NCI-H526 (cell line): Measurements from ENCODE around the gene SPRED2.
A peak's percentile ranks its signal among the peaks of the same experiment; 100 is the strongest.

ENCODE experiments used
- DNase-seq, 2 experiments: peaks; one replicate each; lab custom pipeline; 2025; lab: John Stamatoyannopoulos, UW

Gene SPRED2

GRCh38 chr2:65311049-65311448 lies 121.3 kb downstream of the SPRED2 start:
- no peak for DNase-seq

DNA sequence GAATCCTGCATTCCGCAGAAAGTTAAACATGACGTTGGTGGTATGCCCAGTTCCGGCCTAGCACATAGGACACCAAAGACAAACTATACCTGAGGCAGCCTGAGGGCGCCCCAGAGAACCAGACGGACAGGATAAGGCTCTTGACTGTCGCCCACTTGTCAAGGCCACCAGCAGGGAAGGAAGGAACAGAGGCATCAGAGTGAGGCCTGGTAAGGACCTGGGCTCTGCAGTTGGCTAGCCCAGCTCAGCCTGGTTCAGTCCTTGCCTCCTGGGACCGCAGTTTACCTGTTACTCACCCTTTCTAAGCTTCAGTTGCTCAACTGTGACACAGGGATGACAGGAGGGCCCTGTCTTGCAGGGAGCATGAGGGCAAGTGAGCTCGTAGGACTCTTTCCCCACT lies 122.7 kb downstream of the SPRED2 start:
- peak in 1 of 2 experiments; percentile 19 for DNase-seq

- no peak for DNase-seq
These were observed 126.5 kb downstream of the SPRED2 start for GRCh38 chr2:65305934-65306333.

GRCh38 chr2:65300761-65301711 lies 131.4 kb downstream of the SPRED2 start:
- DNase-seq: no peak

DNA sequence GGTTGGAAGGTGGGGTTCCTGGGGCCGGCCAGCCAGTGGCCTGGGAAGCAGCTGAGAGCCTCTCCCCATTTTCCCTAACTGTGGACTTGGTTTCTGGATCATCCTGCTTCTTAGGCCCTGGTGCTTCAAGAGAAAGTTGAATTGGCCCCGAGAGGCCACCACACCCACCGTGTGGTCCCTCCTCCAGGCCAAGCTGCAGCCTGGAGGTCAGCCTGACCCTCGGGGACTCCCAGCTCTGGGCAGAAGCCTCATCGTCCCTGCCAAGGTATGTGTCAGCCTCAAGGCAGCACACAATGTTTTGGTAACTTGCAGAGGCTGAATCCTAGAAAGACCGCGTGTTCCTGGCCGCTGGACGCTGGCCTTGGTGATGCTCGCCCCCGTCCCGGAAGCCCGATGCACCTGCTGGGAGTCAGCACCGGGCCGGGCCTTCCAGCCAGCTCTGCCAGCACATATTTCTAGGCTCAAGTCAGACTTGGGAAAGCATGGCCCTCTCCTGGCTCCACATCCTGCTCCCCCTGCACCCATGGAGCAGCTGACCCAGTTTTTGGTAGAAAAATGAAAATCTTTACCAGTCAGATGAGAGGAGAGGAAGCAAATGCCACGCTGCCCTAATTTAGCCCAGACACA lies 132.2 kb downstream of the SPRED2 start:
- DNase-seq: no peak

DNA sequence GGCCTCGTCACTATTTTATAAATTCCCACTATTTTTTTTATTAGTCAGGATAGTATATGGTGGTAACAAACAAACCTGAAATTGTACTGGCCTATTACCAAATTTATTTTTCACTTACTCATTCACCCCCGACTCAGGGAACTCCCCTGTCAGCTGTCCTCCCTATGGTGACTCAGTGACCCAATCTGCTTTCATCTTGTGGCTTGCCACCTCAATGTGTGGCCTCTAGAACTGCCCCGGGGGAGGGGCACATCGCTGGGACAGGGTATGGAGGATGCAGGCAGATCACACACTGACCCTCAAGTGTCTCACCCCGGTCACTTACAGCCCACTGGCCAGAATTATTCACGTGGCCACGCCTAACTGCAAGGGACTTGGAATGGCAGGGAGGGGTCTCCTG lies 133.2 kb downstream of the SPRED2 start:
- DNase-seq: no peak

GRCh38 chr2:65298089-65298488 lies 134.3 kb downstream of the SPRED2 start:
- no peak for DNase-seq

DNA sequence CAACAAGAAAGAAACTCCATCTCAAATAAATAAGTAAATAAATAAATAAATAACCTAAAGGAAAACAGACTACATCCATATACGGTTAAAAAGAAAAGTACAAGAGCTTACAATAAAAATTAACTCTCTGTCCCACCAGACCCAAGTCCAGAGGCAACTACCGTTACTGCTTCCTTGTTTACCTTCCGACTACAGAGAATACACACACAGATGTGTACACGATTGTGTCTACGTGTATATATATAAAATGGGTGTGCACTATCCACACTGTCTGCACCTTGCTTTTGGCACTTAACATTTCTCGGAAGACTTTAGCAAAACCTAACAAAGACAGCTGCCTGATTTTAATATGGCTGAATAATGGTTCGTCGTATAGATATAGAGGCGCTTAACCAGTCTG lies 134.9 kb downstream of the SPRED2 start:
- DNase-seq: no peak

DNA sequence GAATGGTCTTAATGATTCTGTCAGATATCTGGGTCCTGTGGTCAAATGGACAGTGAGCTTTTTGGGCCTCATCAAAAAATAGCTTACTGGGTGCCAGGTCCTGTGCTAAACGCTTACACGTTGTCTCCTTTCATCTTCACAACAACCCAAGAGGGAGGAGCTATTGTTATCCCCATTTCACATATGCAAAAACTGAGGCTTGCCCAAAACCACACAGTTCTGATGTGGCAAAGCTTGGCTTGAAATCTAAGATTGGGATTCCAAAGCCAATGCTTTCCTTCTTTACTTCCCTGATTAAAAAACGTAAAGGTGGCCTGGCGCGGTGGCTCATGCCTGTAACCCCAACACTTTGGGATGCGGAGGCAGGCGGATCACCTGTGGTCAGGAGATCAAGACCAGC lies 135.4 kb downstream of the SPRED2 start:
- no peak for DNase-seq

- DNase-seq: no peak
These were observed 137.7 kb downstream of the SPRED2 start for GRCh38 chr2:65294701-65295100.

DNA sequence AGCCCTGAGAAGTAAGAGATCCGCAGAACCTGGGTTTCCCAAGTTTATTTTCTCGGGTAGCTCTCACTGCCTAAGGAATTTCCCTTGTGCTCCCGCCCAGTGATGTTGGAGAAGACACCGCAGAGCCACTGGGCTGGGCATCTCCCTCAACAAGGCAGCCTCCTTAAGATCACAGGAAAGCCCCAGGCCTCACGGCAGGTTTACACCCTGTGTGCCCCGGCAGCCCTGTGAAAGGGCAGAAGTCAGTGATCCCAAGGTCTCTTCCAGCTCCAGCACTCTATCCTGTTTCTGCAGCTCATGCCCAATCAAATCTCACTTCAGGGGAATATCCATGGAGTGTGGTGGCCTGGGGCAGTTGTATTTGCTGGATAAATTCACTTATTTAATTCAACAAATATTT lies 138.3 kb downstream of the SPRED2 start:
- no peak for DNase-seq

DNA sequence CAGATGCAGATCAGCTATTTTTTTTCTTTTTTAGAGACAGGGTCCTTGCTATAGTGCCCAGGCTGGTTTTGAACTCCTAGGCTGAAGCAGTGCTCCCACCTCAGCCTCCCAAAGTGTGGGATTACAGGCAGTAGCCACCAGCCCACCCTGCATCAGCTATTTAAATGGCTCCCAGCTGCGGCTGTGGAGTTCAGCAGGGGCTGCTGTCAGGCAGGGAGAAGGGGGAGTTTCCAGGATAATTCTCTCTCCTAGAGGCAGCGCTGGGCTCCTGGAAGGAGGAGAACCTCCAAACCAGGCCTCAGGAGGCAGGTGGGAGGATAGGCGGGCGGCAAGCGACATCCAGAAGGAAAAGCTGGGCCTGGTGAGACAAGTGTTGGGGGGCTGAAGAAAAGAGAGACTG lies 139.0 kb downstream of the SPRED2 start:
- DNase-seq: no peak

DNA sequence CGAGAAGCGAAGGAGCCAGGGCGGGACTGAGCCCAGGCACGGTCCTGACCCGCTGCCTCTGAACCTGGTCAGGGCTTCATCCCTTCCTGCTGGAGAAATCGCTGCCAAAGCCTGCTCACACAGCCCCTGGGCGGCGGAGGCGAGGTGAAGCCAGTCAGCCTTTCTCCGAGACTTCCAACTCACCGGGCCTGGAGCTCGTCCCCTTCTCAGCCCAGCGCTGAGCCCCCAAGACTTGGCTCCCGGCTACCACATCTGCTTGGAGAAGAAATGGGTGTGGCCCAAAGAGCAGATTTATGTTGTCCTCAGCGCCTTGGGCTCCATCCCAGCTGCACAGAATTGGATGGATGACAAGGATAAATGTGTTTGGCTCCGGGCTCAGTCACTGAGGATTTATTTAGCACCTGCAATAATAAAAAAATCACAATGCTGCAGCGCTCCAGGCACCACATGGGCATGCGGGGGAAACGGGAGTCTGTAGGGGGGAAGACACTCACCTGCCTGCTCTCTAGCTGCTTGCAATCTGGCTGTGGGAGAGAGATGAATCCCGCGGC lies 139.9 kb downstream of the SPRED2 start:
- DNase-seq: no peak

GRCh38 chr2:65292106-65292400 lies 140.3 kb downstream of the SPRED2 start:
- no peak for DNase-seq

DNA sequence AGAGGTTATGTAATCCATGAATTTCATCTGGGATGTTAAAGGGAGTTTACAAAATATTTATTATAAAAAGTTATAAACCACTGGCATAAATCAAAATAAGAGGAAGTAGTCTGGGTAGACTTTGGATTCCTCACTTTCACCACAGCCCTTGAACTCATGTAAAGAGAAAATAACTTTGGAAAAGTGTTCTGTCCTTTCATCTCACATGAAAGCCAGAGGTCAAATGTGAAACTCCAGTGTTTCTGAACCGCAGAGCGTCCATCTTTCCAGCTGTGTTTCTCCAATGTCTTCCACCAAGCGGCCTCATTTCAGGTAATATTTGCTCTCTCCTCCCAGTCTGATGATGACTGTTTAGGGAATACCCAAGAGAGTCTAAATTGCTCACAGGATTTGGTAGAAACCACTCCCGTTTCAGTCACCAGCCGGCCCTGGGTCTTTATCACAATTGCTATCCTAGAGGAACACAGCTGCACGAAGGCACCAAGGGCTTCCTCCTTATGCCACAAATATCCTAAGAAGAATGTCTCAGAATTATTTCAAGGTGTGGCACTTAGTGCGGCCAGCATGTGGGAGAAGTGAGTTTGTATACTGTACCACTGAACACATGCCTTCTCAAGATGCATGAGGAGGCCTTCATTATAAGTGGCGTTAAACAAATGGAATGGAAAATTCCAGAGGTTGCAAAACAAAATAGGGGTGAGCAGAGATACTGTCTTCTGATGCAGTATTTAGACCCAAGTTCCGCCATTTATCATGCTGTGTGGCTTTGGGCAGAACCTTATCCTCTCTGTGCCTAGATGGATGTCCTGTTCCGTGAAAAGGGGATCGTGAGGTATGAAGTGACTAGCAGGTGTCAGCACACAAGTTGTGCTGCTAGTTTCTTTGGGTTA lies 140.9 kb downstream of the SPRED2 start:
- DNase-seq: no peak

DNA sequence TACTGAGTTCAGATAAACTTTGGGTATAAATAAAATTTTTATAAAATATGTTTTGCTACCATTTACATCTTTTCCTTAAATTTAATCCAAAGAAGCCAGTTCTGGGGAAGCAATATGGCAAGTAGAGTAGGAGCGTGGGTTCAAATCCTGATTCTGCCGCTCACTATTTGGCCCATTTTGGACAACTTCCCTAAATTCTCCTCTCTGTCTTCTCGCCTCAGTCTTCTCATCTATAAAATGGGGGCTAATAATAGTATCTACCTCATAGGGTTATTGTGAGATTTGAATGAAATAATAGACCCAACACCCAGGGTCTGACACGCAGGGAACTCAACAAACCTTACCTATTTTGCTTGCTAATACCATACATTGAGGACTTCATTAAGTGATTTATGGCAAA lies 145.0 kb downstream of the SPRED2 start:
- no peak for DNase-seq

GRCh38 chr2:65282477-65283053 lies 149.8 kb downstream of the SPRED2 start:
- no peak for DNase-seq

GRCh38 chr2:65281627-65282351 lies 150.6 kb downstream of the SPRED2 start:
- peak; percentile 33 to 78 for DNase-seq

- no peak for DNase-seq
These were observed 152.6 kb downstream of the SPRED2 start for GRCh38 chr2:65279756-65280155.

GRCh38 chr2:65278531-65278981 lies 153.8 kb downstream of the SPRED2 start:
- no peak for DNase-seq
